Activated CD4-positive, alpha-beta T cell treated with anti-CD3 and anti-CD28 coated beads, Interleukin-2, amount 10 ng/mL, durations not matched to agents 24 days and 14 days (primary cell): ENCODE measurements around the gene BCKDHA. TPM values are rescaled to one million over a fixed set of nuclear protein-coding genes. Genes with fewer than 3 reads are reported as not detected.

Experiments
- total RNA-seq: library from RNA; stranded (reverse); gene quantifications from 2 replicates; pipeline ENCODE4 v1.2.3, GENCODE V29; 2022

The BCKDHA gene
- total RNA-seq, 1 donor from 2014 or later, result 11.4 TPM

Other genes with a start within 250 kb of the BCKDHA start
- 0.70 and 1.0 TPM in 2 replicates for gene CYP2S1, start 204.6 kb upstream of the BCKDHA start, total RNA-seq
- gene AXL, start 178.6 kb upstream of the BCKDHA start, total RNA-seq, result 0.19 and 0.70 TPM in 2 replicates
- gene HNRNPUL1, start 133.4 kb upstream of the BCKDHA start, total RNA-seq, result 256 and 258 TPM in 2 replicates
- gene CCDC97, start 87.6 kb upstream of the BCKDHA start, total RNA-seq, result 30.4 and 30.7 TPM in 2 replicates
- 125 and 127 TPM in 2 replicates for gene TGFB1, start 43.9 kb upstream of the BCKDHA start, total RNA-seq
- 6.3 and 8.6 TPM in 2 replicates for gene B9D2, start 33.7 kb upstream of the BCKDHA start, total RNA-seq
- gene TMEM91, start 21.3 kb upstream of the BCKDHA start, total RNA-seq, result 4.2 and 5.8 TPM in 2 replicates
- 65.8 and 69.2 TPM in 2 replicates for gene EXOSC5, start 459 bp upstream of the BCKDHA start, total RNA-seq
- gene B3GNT8, start 29.6 kb downstream of the BCKDHA start, total RNA-seq, result 0.37 and 0.83 TPM in 2 replicates
- gene DMAC2, start 42.1 kb downstream of the BCKDHA start, total RNA-seq, result 52.6 and 58.7 TPM in 2 replicates
- not detected in 2 replicates for gene ERICH4, start 45.3 kb downstream of the BCKDHA start, total RNA-seq
- gene CEACAM21, start 178.3 kb downstream of the BCKDHA start, total RNA-seq, result 31.1 and 32.8 TPM in 2 replicates
- not detected in 2 replicates for gene CEACAM4, start 229.3 kb downstream of the BCKDHA start, total RNA-seq